ENCODE results near the gene PRSS22.

GRCh38 chr16:2883458-2883908 is 25.5 kb upstream of the PRSS22 start:
- peak in 1 of 6 experiments; percentile 5 for TF ChIP-seq CTCF (IDR thresholded peaks at IDR 0.05)
- no peak for TF ChIP-seq POLR2A (IDR thresholded peaks at IDR 0.05)

All from thyroid gland (tissue), 4 donors.